ENCODE measurements around the gene KAZN.

The KAZN gene

GRCh38 chr1:14689996-14690615 lies 91.6 kb downstream of the KAZN start:
- no peak for DNase-seq (ENCODE audit: extremely low spot score)
- no peak for TF ChIP-seq NFRKB (IDR thresholded peaks at IDR 0.05)
- no peak for TF ChIP-seq FOXK2 (IDR thresholded peaks at IDR 0.05)
- TF ChIP-seq CTBP1 (IDR thresholded peaks at IDR 0.05; ENCODE audit: borderline replicate concordance): no peak
- no peak for TF ChIP-seq FOXM1 (IDR thresholded peaks at IDR 0.05; ENCODE audit: borderline replicate concordance)
- TF ChIP-seq TARDBP (IDR thresholded peaks at IDR 0.05): no peak
- POLR2A ChIA-PET: no interaction called here
- CTCF ChIA-PET: no interaction called here

GRCh38 chr1:14693949-14694348 lies 95.5 kb downstream of the KAZN start:
- ChIA-PET POLR2A (no interaction called here), CTCF (no interaction called here)
- no peak for DNase-seq (ENCODE audit: extremely low spot score)
- no peak for TF ChIP-seq ELF4 (IDR thresholded peaks at IDR 0.05)

GRCh38 chr1:14694589-14694988 lies 96.1 kb downstream of the KAZN start:
- ChIA-PET CTCF (interaction anchor here (0.6 kb wide), 1 partner anchor 72 kb away, joined by 5 read pairs; no protein-coding TSS in a partner anchor), POLR2A (no interaction called here)
- no peak for TF ChIP-seq SP1 (IDR thresholded peaks at IDR 0.05)
- no peak for TF ChIP-seq BHLHE40 (IDR thresholded peaks at IDR 0.05; ENCODE audit: borderline replicate concordance)
- no peak for TF ChIP-seq FOXM1 (IDR thresholded peaks at IDR 0.05; ENCODE audit: borderline replicate concordance)
- TF ChIP-seq CTBP1 (IDR thresholded peaks at IDR 0.05; ENCODE audit: borderline replicate concordance): no peak
- TF ChIP-seq ZNF384 (IDR thresholded peaks at IDR 0.05): no peak
- TF ChIP-seq PKNOX1 (IDR thresholded peaks at IDR 0.05): no peak
- no peak for TF ChIP-seq HDGF (IDR thresholded peaks at IDR 0.05; ENCODE audit: borderline replicate concordance)
- TF ChIP-seq L3MBTL2 (conservative IDR thresholded peaks at IDR 0.05): no peak
- TF ChIP-seq FOXA1 (IDR thresholded peaks at IDR 0.05): no peak
- TF ChIP-seq ELF4 (IDR thresholded peaks at IDR 0.05): no peak
- no peak for TF ChIP-seq NFRKB (IDR thresholded peaks at IDR 0.05)
- no peak for TF ChIP-seq SUZ12 (IDR thresholded peaks at IDR 0.05)
- no peak for TF ChIP-seq LEF1 (IDR thresholded peaks at IDR 0.05; ENCODE audit: borderline replicate concordance)
- TF ChIP-seq TARDBP (IDR thresholded peaks at IDR 0.05): no peak
- TF ChIP-seq ARNT (IDR thresholded peaks at IDR 0.05): no peak
- no peak for TF ChIP-seq FOXK2 (IDR thresholded peaks at IDR 0.05)
- no peak for DNase-seq (ENCODE audit: extremely low spot score)

- no peak for DNase-seq (ENCODE audit: extremely low spot score)
- TF ChIP-seq ZNF384 (IDR thresholded peaks at IDR 0.05) (no peak), FOXK2 (IDR thresholded peaks at IDR 0.05) (no peak), FOXM1 (IDR thresholded peaks at IDR 0.05; ENCODE audit: borderline replicate concordance) (no peak), LEF1 (IDR thresholded peaks at IDR 0.05; ENCODE audit: borderline replicate concordance) (no peak), HDGF (IDR thresholded peaks at IDR 0.05; ENCODE audit: borderline replicate concordance) (no peak), SP1 (IDR thresholded peaks at IDR 0.05) (no peak), ELF4 (IDR thresholded peaks at IDR 0.05) (no peak), CTBP1 (IDR thresholded peaks at IDR 0.05; ENCODE audit: borderline replicate concordance) (no peak), L3MBTL2 (conservative IDR thresholded peaks at IDR 0.05) (no peak), FOXA1 (IDR thresholded peaks at IDR 0.05) (no peak), NFRKB (IDR thresholded peaks at IDR 0.05) (no peak)
- ChIA-PET POLR2A (no interaction called here), CTCF (no interaction called here)
Measured at GRCh38 chr1:14696761-14697160, 98.3 kb downstream of the KAZN start.

- CTCF ChIA-PET: no interaction called here
- DNase-seq (ENCODE audit: extremely low spot score): no peak
- POLR2A ChIA-PET: no interaction called here
- TF ChIP-seq FOXM1 (IDR thresholded peaks at IDR 0.05; ENCODE audit: borderline replicate concordance) (no peak), NFRKB (IDR thresholded peaks at IDR 0.05) (no peak), FOXA1 (IDR thresholded peaks at IDR 0.05) (no peak)
Measured at GRCh38 chr1:14697353-14697752, 98.9 kb downstream of the KAZN start.

GRCh38 chr1:14698314-14698713 lies 99.8 kb downstream of the KAZN start:
- TF ChIP-seq FOXK2 (IDR thresholded peaks at IDR 0.05): no peak
- TF ChIP-seq HDGF (IDR thresholded peaks at IDR 0.05; ENCODE audit: borderline replicate concordance): no peak
- TF ChIP-seq FOXA1 (IDR thresholded peaks at IDR 0.05): no peak
- no peak for TF ChIP-seq PKNOX1 (IDR thresholded peaks at IDR 0.05)
- TF ChIP-seq LEF1 (IDR thresholded peaks at IDR 0.05; ENCODE audit: borderline replicate concordance): no peak
- no peak for TF ChIP-seq NFRKB (IDR thresholded peaks at IDR 0.05)
- no peak for TF ChIP-seq SP1 (IDR thresholded peaks at IDR 0.05)
- TF ChIP-seq FOXM1 (IDR thresholded peaks at IDR 0.05; ENCODE audit: borderline replicate concordance): no peak
- no peak for TF ChIP-seq BHLHE40 (IDR thresholded peaks at IDR 0.05; ENCODE audit: borderline replicate concordance)
- POLR2A ChIA-PET: no interaction called here
- no peak for DNase-seq (ENCODE audit: extremely low spot score)
- CTCF ChIA-PET: no interaction called here

GRCh38 chr1:14699620-14700019 lies 101.1 kb downstream of the KAZN start:
- POLR2A ChIA-PET: no interaction called here
- DNase-seq (ENCODE audit: extremely low spot score): no peak
- TF ChIP-seq TARDBP (IDR thresholded peaks at IDR 0.05) (no peak), FOXK2 (IDR thresholded peaks at IDR 0.05) (no peak), HDGF (IDR thresholded peaks at IDR 0.05; ENCODE audit: borderline replicate concordance) (no peak), BHLHE40 (IDR thresholded peaks at IDR 0.05; ENCODE audit: borderline replicate concordance) (no peak), SP1 (IDR thresholded peaks at IDR 0.05) (no peak), LEF1 (IDR thresholded peaks at IDR 0.05; ENCODE audit: borderline replicate concordance) (no peak), FOXA1 (IDR thresholded peaks at IDR 0.05) (no peak), NFRKB (IDR thresholded peaks at IDR 0.05) (no peak), CTBP1 (IDR thresholded peaks at IDR 0.05; ENCODE audit: borderline replicate concordance) (no peak), ARNT (IDR thresholded peaks at IDR 0.05) (no peak), SUZ12 (IDR thresholded peaks at IDR 0.05) (no peak), L3MBTL2 (conservative IDR thresholded peaks at IDR 0.05) (no peak), ZNF384 (IDR thresholded peaks at IDR 0.05) (no peak), PKNOX1 (IDR thresholded peaks at IDR 0.05) (no peak), ELF4 (IDR thresholded peaks at IDR 0.05) (no peak), FOXM1 (IDR thresholded peaks at IDR 0.05; ENCODE audit: borderline replicate concordance) (no peak)
- CTCF ChIA-PET: no interaction called here

All from HEK293T (cell line).